A549 treated with AZD9567 at 1 μM for 4 hours (cell line): ENCODE measurements around the gene SGO2. TPM values are rescaled to one million over a fixed set of nuclear protein-coding genes. Genes with fewer than 3 reads are reported as not detected.

ENCODE experiments used
- total RNA-seq: library from RNA; stranded (reverse); fragments of 200-300 nt; extraction: Qiagen RNA extraction; gene quantifications from 5 replicates; pipeline ENCODE4 v1.2.3, GENCODE V29; 2022; ENCODE audit not compliant: insufficient read depth

SGO2 gene, protein sequence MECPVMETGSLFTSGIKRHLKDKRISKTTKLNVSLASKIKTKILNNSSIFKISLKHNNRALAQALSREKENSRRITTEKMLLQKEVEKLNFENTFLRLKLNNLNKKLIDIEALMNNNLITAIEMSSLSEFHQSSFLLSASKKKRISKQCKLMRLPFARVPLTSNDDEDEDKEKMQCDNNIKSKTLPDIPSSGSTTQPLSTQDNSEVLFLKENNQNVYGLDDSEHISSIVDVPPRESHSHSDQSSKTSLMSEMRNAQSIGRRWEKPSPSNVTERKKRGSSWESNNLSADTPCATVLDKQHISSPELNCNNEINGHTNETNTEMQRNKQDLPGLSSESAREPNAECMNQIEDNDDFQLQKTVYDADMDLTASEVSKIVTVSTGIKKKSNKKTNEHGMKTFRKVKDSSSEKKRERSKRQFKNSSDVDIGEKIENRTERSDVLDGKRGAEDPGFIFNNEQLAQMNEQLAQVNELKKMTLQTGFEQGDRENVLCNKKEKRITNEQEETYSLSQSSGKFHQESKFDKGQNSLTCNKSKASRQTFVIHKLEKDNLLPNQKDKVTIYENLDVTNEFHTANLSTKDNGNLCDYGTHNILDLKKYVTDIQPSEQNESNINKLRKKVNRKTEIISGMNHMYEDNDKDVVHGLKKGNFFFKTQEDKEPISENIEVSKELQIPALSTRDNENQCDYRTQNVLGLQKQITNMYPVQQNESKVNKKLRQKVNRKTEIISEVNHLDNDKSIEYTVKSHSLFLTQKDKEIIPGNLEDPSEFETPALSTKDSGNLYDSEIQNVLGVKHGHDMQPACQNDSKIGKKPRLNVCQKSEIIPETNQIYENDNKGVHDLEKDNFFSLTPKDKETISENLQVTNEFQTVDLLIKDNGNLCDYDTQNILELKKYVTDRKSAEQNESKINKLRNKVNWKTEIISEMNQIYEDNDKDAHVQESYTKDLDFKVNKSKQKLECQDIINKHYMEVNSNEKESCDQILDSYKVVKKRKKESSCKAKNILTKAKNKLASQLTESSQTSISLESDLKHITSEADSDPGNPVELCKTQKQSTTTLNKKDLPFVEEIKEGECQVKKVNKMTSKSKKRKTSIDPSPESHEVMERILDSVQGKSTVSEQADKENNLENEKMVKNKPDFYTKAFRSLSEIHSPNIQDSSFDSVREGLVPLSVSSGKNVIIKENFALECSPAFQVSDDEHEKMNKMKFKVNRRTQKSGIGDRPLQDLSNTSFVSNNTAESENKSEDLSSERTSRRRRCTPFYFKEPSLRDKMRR
- total RNA-seq = 10.9 to 15.0 TPM (median 14.2 TPM) in 5 replicates

GRCh38 chr2:200525882-200526651 lies at the start of gene SGO2:
Gene SGO2 (plus strand): TSS chr2:200526207. CDS start chr2:200532976, 6,769 bp downstream.

DNA sequence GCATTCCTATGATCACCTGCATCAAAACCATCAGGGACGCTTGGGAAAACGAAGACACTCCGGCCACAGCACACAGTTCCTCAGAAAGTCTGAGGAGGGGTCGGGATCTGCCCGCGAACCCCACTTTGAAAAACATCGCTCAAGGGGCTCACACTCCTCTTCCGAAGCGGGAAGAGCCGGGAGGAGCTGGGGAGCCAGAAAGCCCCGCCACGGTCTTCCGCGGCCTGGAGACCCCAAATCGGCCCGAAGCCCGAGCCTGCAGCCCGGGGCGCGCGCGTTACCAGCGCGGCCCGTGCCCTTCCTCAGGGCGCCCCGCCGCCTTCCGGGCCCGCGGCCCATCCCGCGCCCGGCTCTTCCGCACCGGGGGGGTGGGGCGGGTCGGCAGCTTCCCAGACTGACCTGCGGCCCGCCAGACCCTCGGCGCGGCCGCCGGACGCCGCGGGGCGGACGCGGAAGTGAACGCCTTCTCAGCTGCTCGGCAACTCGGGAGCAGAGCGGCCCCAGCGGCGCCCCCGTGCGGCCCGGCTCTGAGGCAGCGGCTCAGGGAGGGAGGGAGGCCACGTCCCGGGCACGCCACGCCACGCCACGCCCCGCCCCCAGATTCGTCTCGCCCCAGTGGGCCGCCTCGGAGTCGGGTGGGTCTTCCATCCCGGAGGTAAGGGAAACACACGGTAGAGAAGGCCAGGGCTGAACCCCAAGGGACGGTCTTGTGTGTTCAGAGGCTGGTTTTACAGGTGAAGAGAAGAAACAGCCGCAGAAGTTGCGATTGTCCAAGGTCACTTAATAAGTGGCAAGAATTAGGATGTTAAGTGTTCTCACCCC lies 16.2 kb upstream of the SGO2 start, which contains the start of gene KCTD18:
Gene KCTD18 (minus strand): TSS at position 457 of the 822 bp plus-strand sequence. CDS start 3,052 bp downstream, outside the sequence.

DNA sequence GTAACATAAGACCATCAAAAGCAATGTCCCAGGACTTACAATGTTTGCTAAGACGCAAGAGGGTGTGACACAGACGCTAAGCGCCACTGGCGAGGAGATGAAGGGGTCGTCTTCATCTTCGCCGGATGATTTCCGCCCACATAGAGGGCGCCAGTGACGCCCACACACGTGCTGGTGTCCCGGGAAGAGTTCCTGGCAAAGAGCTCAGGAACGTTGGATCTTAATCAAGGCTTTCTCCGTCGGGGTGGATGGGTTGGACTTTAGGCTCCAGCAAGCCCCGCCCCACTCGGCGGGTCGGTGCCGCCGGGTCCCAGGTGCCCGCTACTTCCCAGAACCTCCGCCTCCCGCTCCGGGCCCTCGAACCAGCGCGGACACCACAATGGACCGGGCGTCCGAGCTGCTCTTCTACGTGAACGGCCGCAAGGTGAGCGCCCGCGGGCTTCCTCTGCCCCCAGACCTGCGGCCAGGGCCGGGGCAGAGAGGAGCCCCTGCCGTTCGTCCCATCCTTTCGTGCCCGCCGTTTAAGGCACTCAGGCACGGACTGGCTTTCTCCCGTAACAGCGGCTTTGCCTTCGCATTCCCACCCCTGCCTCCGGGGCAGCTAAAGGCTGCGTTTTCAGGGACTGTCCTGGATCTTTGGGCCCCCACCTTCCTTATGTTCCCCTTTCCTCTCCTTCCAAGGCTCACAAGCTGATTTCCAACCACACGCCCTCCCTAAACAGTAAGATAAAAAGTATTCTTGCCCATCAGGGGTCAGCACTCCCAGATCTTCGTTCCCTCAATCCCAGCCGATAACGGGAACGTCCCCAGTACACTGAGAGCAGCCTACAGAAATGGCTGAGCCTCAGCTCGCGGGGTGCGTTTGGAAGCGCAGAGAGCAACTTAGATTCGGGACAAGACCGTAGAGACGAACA lies 60.0 kb downstream of the SGO2 start, which contains the start of gene AOX1:
Gene AOX1 (plus strand): TSS at position 285 of the 914 bp plus-strand sequence. CDS start 95 bp downstream, at position 380.

Other genes with a start within 250 kb of the SGO2 start
- 107 to 124 TPM (median 116 TPM) in 5 replicates for gene SPATS2L, start 219.5 kb upstream of the SGO2 start, total RNA-seq
- gene KCTD18, start 16.1 kb upstream of the SGO2 start, total RNA-seq = 8.4 to 16.2 TPM (median 9.3 TPM) in 5 replicates
- gene AOX1, start 59.8 kb downstream of the SGO2 start, total RNA-seq = 2.7 to 8.5 TPM (median 2.9 TPM) in 5 replicates